Subcutaneous adipose tissue (tissue), 4 donors: ENCODE data around the gene SLC30A9. TPM values are rescaled to one million over a fixed set of nuclear protein-coding genes. Genes with fewer than 3 reads are reported as not detected.

ENCODE experiments used
- total RNA-seq, 4 donors: library from RNA; depleted of rRNA; stranded (reverse); fragments of >200 nt; gene quantifications; one replicate each; pipeline ENCODE4 v1.1.0, GENCODE V29; 2016
- TF ChIP-seq, protein P1 (sequence below): fragments of 450-650 bp; IDR thresholded peaks from one replicate; pipeline ENCODE4 v1.5.1; 2016; ENCODE audit warnings: low read depth, mild to moderate bottlenecking, control low read depth, antibody characterized with exemption, moderate library complexity

The SLC30A9 gene
- total RNA-seq, 4 donors from 2014 or later, result 34.3 to 44.5 (median 37.4) TPM

GRCh38 chr4:41999321-41999720, 9.0 kb downstream of the SLC30A9 start:
- TF ChIP-seq, protein P1, sequence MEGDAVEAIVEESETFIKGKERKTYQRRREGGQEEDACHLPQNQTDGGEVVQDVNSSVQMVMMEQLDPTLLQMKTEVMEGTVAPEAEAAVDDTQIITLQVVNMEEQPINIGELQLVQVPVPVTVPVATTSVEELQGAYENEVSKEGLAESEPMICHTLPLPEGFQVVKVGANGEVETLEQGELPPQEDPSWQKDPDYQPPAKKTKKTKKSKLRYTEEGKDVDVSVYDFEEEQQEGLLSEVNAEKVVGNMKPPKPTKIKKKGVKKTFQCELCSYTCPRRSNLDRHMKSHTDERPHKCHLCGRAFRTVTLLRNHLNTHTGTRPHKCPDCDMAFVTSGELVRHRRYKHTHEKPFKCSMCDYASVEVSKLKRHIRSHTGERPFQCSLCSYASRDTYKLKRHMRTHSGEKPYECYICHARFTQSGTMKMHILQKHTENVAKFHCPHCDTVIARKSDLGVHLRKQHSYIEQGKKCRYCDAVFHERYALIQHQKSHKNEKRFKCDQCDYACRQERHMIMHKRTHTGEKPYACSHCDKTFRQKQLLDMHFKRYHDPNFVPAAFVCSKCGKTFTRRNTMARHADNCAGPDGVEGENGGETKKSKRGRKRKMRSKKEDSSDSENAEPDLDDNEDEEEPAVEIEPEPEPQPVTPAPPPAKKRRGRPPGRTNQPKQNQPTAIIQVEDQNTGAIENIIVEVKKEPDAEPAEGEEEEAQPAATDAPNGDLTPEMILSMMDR, result no peak

DNA sequence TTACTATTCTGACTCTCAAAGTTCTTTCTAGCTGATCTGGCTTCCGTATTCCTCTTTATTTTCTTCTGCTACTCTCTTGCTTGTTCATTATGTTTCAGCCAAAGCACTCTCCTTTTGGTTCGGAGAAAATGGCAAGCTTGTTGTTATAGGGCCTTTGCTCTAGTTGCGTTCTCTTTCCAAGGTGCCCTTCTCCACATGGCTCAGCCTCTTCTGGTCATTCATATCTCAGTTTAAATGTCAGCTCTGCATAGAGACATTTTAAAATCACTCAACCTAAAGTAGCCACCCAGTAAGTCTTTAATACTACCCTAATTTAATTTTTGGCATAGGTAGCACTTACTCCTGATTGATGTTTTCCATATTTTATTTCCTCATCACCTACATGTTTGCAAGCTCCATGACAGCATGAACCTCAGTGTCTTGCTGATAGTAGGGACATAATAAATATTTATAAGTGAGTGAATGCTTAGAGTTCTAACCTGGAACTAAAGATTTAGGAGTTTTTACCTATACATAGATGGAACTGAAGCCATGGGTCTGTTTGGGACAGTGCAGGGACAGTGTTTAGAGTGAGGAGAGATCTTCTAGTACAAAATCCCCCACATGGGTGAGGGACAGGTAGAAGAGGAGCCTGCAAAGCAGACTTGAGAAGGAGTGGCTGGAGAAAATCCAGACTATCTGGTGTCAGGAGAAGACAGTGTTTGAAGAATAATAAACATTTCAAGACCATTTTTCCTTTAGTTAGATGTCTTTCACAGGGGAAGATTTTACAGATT, 17.9 kb downstream of the SLC30A9 start:
- TF ChIP-seq, protein P1, result no peak

- TF ChIP-seq, protein P1, result no peak
Measured at GRCh38 chr4:42015438-42015837, 25.1 kb downstream of the SLC30A9 start.

DNA sequence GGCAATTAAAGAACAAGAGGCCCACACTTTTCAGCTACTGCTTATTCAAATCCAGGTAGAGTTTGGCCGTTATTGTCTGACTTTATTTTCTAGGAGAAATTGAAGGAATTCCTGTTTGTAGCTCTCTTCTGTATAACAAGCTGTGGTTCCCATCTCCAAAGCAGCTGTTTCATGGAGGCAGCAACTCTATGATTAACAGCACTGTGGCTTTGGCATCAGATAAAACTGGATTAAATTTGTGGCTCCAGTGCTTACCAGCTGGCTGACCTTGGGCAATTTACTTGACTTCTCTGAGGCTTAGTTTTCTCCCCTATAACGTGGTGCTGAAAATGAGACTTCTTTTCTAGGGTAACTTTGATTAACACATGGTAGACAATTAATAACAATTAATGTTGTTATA, 28.1 kb downstream of the SLC30A9 start:
- TF ChIP-seq, protein P1, result no peak

GRCh38 chr4:42048394-42048793, 58.1 kb downstream of the SLC30A9 start:
- TF ChIP-seq, protein P1, result no peak

GRCh38 chr4:42050516-42051249, 60.4 kb downstream of the SLC30A9 start:
- TF ChIP-seq, protein P1, result no peak

DNA sequence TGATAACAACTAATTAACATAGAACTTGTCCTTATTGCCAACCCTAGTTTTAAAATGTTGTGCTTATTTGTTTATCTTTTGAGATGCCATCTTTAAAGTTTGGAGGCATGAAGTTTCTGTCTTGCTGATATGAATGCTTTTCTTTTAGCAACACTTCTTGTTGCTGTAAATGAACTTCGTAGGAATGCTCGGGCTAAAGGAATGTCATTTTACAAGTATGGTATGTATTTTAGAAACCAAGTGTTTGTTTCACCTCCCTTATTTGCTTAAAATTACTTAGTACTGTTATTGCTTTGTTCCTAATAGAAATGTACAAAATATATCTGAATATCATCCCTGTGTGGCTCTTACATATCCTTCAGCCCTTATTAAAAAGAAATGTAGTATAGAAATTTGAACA, 76.1 kb downstream of the SLC30A9 start:
- TF ChIP-seq, protein P1, result no peak
